ENCODE measurements around the gene SPX. TPM values are rescaled to one million over a fixed set of nuclear protein-coding genes. Genes with fewer than 3 reads are reported as not detected.

SPX gene
- total RNA-seq, 1 experiment from 2014 or later, result 0.39 TPM

- H2AFZ ChIP-seq, result no peak overlapping the region
- POLR2A ChIA-PET (ENCODE audit: unreplicated experiment), result no interaction called here
- H3K9me3 ChIP-seq (ENCODE audit: insufficient read depth, low read depth), result no peaks in the 10 kb centered on the region
Measured at GRCh38 chr12:21516281-21516680, 9.8 kb upstream of the SPX start.

GRCh38 chr12:21518451-21518850, 7.6 kb upstream of the SPX start:
- Histone ChIP-seq H4K20me1 (ENCODE audit: insufficient read depth) (no peaks in the 10 kb centered on the region; the same call in 1 of the 2 replicates), H3K9me2 (ENCODE audit: insufficient read depth) (no peaks in the 10 kb centered on the region), H2AFZ (no peak overlapping the region), H3K27ac (no peak overlapping the region), H3F3A (ENCODE audit: insufficient read depth, low read depth) (0 out of 2 replicates have a peak, but pooled peaks cover 4% of the 10 kb centered on the region), H3K79me2 (ENCODE audit: low read depth) (no peaks in the 10 kb centered on the region), H3K4me3 (no peak overlapping the region), H3K36me3 (ENCODE audit: low read depth) (peaks cover 9% of the 10 kb centered on the region; the same call in 1 of the 2 replicates), H3K9me3 (ENCODE audit: insufficient read depth, low read depth) (no peaks in the 10 kb centered on the region), H3K4me1 (replicated peaks; ENCODE audit: insufficient read depth) (no peaks in the 10 kb centered on the region), H3K4me2 (no peak overlapping the region), H3K27me3 (ENCODE audit: insufficient read depth, low read depth) (no peaks in the 10 kb centered on the region)
- CTCF ChIA-PET, result no interaction called here
- DNase-seq, result no peak
- no TSS peak for BruUV-seq (replicated peaks)
- POLR2A ChIA-PET (ENCODE audit: unreplicated experiment), result interaction anchor here (0.7 kb wide), 1 partner anchor 13 kb away, joined by 3 read pairs; no protein-coding TSS in a partner anchor
- intact Hi-C loops (cut with micrococcal nuclease; ENCODE audit: unreplicated experiment), result no loop called here
- no peak for TF ChIP-seq CTCF (conservative IDR thresholded peaks at IDR 0.05)
- no peak for TF ChIP-seq EZH2 (IDR thresholded peaks at IDR 0.05; ENCODE audit: low read depth)

More at GRCh38 chr12:21516281-21516680, 9.8 kb upstream of the SPX start:
- Histone ChIP-seq H3K4me2 (no peak overlapping the region), H3K4me3 (no peak overlapping the region), H4K20me1 (ENCODE audit: insufficient read depth) (no peaks in the 10 kb centered on the region; the same call in 1 of the 2 replicates), H3K9me2 (ENCODE audit: insufficient read depth) (no peaks in the 10 kb centered on the region), H3K4me1 (replicated peaks; ENCODE audit: insufficient read depth) (no peaks in the 10 kb centered on the region), H3K27me3 (ENCODE audit: insufficient read depth, low read depth) (no peaks in the 10 kb centered on the region), H3K36me3 (ENCODE audit: low read depth) (peaks cover 14% of the 10 kb centered on the region; the same call in 1 of the 2 replicates), H3K27ac (no peak overlapping the region), H3F3A (ENCODE audit: insufficient read depth, low read depth) (0 out of 2 replicates have a peak, but pooled peaks cover 4% of the 10 kb centered on the region), H3K79me2 (ENCODE audit: low read depth) (no peaks in the 10 kb centered on the region)
- no peak for DNase-seq
- TF ChIP-seq CTCF (conservative IDR thresholded peaks at IDR 0.05) (no peak), EZH2 (IDR thresholded peaks at IDR 0.05; ENCODE audit: low read depth) (no peak)
- CTCF ChIA-PET, result no interaction called here
- intact Hi-C loops (cut with micrococcal nuclease; ENCODE audit: unreplicated experiment), result no loop called here
- no TSS peak for BruUV-seq (replicated peaks)

- POLR2A ChIA-PET (ENCODE audit: unreplicated experiment), result no interaction called here
Measured at GRCh38 chr12:21521541-21521940, 4.6 kb upstream of the SPX start.

More at GRCh38 chr12:21521541-21521940, 4.6 kb upstream of the SPX start:
- 0 out of 2 replicates have a peak, but pooled peaks cover 4% of the 10 kb centered on the region for H3K9me2 ChIP-seq (ENCODE audit: insufficient read depth)
- H3K4me1 ChIP-seq (replicated peaks; ENCODE audit: insufficient read depth), result peaks cover 9% of the 10 kb centered on the region
- no peaks in the 10 kb centered on the region for H3K79me2 ChIP-seq (ENCODE audit: low read depth)
- BruUV-seq (replicated peaks), result no TSS peak
- no peaks in the 10 kb centered on the region for H3K9me3 ChIP-seq (ENCODE audit: insufficient read depth, low read depth)
- no peak overlapping the region for H3K4me3 ChIP-seq
- H3K36me3 ChIP-seq (ENCODE audit: low read depth), result no peaks in the 10 kb centered on the region
- CTCF ChIA-PET, result no interaction called here
- no peak overlapping the region for H2AFZ ChIP-seq
- intact Hi-C loops (cut with micrococcal nuclease; ENCODE audit: unreplicated experiment), result no loop called here
- DNase-seq, result no peak
- no peaks in the 10 kb centered on the region for H3K27me3 ChIP-seq (ENCODE audit: insufficient read depth, low read depth)
- H3K27ac ChIP-seq, result no peak overlapping the region
- H3K4me2 ChIP-seq, result no peak overlapping the region
- H3F3A ChIP-seq (ENCODE audit: insufficient read depth, low read depth), result 0 out of 2 replicates have a peak, but pooled peaks cover 4% of the 10 kb centered on the region
- H4K20me1 ChIP-seq (ENCODE audit: insufficient read depth), result no peaks in the 10 kb centered on the region
- TF ChIP-seq EZH2 (IDR thresholded peaks at IDR 0.05; ENCODE audit: low read depth) (no peak), CTCF (conservative IDR thresholded peaks at IDR 0.05) (no peak)

All from PC-9 (cell line).